ENCODE results near the gene SRP14. TPM values are rescaled to one million over a fixed set of nuclear protein-coding genes. Genes with fewer than 3 reads are reported as not detected.
"Not testable (repeated sequence)": the region's sequence is repeated elsewhere in the genome, so short reads cannot be mapped to it uniquely, and the experiment has no call there.

The SRP14 gene
- polyA plus RNA-seq, 2 of the 4 experiments (the other 2 are of a cell fraction): 306 to 374 TPM

DNA sequence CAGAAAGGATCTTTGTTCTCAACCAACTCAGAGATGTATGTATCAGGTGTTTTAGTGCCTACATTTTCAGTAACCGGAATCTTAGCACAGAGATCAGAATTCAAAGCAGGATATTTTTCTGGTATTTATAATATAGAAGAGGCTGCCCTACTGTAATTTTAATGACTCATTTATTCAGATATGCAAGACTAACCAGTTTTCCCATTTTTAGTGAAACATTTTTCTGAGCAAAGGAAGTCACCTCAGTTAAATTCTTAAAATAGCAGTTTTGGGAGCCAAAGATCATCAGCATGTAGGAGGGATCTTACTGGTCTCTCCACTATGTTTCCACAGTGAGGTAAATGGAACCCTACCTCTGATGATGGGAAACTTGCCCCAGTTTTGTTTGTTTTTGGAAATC lies 42.0 kb downstream of the SRP14 start:
- no peak overlapping the region for H3K27ac ChIP-seq
- 89% methylated on average over 1 of the region's 1 CpG for WGBS (ENCODE audit: missing lambda C conversion rate)
- no peak overlapping the region for H3K4me3 ChIP-seq
- no peak for DNase-seq (ENCODE audit: low read depth in 1 of 2, low spot score in 1 of 2)
- no peaks in the 10 kb centered on the region for H3K9me3 ChIP-seq
- TF ChIP-seq TFCP2L1 (CRISPR knock-in tag; IDR thresholded peaks at IDR 0.05): no peak
- TF ChIP-seq FOSB (CRISPR knock-in tag; IDR thresholded peaks at IDR 0.05): no peak
- no peak for TF ChIP-seq MAZ (IDR thresholded peaks at IDR 0.05; ENCODE audit: borderline replicate concordance, low read depth, low read length)
- TF ChIP-seq SMC3 (IDR thresholded peaks at IDR 0.05): no peak
- TF ChIP-seq GATA3 (IDR thresholded peaks at IDR 0.05; ENCODE audit: borderline replicate concordance): no peak
- no peak for TF ChIP-seq NFE2L2 (conservative IDR thresholded peaks at IDR 0.05; ENCODE audit: low read length)
- no peak for TF ChIP-seq HDAC2 (IDR thresholded peaks at IDR 0.05)
- no peak for TF ChIP-seq HOXA7 (CRISPR knock-in tag; IDR thresholded peaks at IDR 0.05)
- no peak for TF ChIP-seq FOSL2 (IDR thresholded peaks at IDR 0.05)
- TF ChIP-seq FOSL2 (CRISPR knock-in tag; IDR thresholded peaks at IDR 0.05): no peak
- no peak for TF ChIP-seq NPAS2 (CRISPR knock-in tag; IDR thresholded peaks at IDR 0.05; ENCODE audit: borderline replicate concordance)
- TF ChIP-seq JUNB (IDR thresholded peaks at IDR 0.05): no peak
- no peak for TF ChIP-seq CHD4 (IDR thresholded peaks at IDR 0.05; ENCODE audit: borderline replicate concordance)
- TF ChIP-seq, protein P1, sequence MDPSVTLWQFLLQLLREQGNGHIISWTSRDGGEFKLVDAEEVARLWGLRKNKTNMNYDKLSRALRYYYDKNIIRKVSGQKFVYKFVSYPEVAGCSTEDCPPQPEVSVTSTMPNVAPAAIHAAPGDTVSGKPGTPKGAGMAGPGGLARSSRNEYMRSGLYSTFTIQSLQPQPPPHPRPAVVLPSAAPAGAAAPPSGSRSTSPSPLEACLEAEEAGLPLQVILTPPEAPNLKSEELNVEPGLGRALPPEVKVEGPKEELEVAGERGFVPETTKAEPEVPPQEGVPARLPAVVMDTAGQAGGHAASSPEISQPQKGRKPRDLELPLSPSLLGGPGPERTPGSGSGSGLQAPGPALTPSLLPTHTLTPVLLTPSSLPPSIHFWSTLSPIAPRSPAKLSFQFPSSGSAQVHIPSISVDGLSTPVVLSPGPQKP (IDR thresholded peaks at IDR 0.05; ENCODE audit: low read depth, low read length): no peak
- TF ChIP-seq MAFK (IDR thresholded peaks at IDR 0.05; ENCODE audit: partially characterized antibody): no peak
- TF ChIP-seq, protein P2, sequence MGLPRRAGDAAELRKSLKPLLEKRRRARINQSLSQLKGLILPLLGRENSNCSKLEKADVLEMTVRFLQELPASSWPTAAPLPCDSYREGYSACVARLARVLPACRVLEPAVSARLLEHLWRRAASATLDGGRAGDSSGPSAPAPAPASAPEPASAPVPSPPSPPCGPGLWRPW (IDR thresholded peaks at IDR 0.05): no peak
- no peak for TF ChIP-seq ZFP36 (IDR thresholded peaks at IDR 0.05; ENCODE audit: borderline replicate concordance, partially characterized antibody)
- no peak for TF ChIP-seq PHF8 (IDR thresholded peaks at IDR 0.05; ENCODE audit: borderline replicate concordance, low read depth)
- no peak overlapping the region for H3K4me2 ChIP-seq
- ATAC-seq: no peak
- peaks cover 8% of the 10 kb centered on the region for H3K4me1 ChIP-seq
- ChIA-PET CTCF (no interaction called here), POLR2A (no interaction called here)
- no peak for FAIRE-seq

DNA sequence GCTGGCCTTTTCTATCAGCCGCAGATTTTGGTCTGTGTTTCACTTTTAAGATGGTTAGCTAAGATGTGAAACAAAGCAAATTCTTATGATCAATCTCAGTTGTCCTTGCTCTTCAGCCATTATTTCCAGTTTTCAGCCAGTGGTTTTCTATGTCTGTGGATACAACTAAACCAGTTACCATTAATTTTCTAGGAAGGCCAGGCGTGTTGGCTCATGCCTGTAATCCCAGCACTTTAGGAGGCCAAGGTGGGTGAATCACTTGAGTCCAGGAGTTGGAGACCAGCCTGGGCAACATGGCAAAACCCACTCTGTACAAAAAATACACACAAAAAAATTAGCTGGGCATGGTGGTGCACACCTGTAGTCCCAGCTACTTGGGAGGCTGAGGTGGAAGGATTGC lies 42.8 kb downstream of the SRP14 start:
- 98% methylated on average over 2 of the region's 2 CpGs for WGBS (ENCODE audit: missing lambda C conversion rate)
- H3K9me3 ChIP-seq; DNase-seq (ENCODE audit: low read depth in 1 of 2, low spot score in 1 of 2); ATAC-seq; CTCF ChIA-PET; FAIRE-seq; H3K4me2 ChIP-seq; H3K4me3 ChIP-seq; POLR2A ChIA-PET; H3K4me1 ChIP-seq; H3K27ac ChIP-seq: not testable (repeated sequence)

DNA sequence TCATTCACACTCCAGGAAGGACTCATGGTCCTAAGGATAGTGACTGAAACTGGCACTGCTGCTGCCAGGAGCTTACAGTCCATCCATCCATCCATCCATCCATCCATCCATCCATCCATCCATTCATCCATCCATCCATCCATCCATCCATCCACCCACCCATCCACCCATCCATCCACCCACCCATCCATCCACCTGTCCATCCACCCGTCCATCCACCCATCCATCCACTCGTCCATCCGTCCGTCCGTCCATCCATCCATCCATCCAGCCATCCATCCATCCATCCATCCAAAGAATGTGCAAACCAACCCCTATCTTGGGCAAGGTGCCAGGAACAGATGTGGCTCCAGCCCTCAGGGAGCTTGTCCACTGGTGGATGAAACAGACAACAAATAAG lies 46.0 kb downstream of the SRP14 start:
- H3K27ac ChIP-seq; H3K4me1 ChIP-seq; H3K4me3 ChIP-seq; POLR2A ChIA-PET; ATAC-seq; FAIRE-seq; DNase-seq (ENCODE audit: low read depth in 1 of 2, low spot score in 1 of 2); H3K4me2 ChIP-seq; H3K9me3 ChIP-seq; CTCF ChIA-PET: not testable (repeated sequence)
- 96% methylated on average over 5 of the region's 5 CpGs for WGBS (ENCODE audit: missing lambda C conversion rate)

DNA sequence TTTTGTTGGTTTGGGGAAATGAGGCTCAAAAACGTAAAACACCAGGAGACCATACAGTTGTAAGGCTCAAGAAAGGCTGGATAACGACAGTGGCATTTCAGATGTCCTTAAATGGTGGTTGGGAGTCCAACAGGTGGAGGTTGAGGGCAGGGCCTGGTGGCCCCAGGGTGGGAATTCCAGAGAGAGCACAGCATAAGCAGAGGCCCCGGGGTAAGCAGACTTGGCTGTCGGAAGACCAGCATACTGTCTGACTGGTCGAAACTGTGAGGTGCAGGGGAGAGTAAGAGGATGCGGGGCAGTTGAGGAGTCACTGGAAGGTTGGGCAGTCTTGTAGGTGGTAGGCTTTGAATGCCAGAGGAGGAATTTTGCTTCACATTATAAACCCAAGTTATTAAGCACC lies 48.3 kb downstream of the SRP14 start:
- ATAC-seq (no peak), DNase-seq (ENCODE audit: low read depth in 1 of 2, low spot score in 1 of 2) (no peak), FAIRE-seq (no peak)
- H3K27ac ChIP-seq: no peak overlapping the region
- WGBS (ENCODE audit: missing lambda C conversion rate): 95% methylated on average over 6 of the region's 6 CpGs
- no peaks in the 10 kb centered on the region for H3K9me3 ChIP-seq
- CTCF ChIA-PET: no interaction called here
- H3K4me1 ChIP-seq: no peaks in the 10 kb centered on the region
- H3K4me2 ChIP-seq: no peak overlapping the region
- no peak overlapping the region for H3K4me3 ChIP-seq
- no peak for TF ChIP-seq MYC (IDR thresholded peaks at IDR 0.05; ENCODE audit: borderline replicate concordance, low read length)
- POLR2A ChIA-PET: no interaction called here

DNA sequence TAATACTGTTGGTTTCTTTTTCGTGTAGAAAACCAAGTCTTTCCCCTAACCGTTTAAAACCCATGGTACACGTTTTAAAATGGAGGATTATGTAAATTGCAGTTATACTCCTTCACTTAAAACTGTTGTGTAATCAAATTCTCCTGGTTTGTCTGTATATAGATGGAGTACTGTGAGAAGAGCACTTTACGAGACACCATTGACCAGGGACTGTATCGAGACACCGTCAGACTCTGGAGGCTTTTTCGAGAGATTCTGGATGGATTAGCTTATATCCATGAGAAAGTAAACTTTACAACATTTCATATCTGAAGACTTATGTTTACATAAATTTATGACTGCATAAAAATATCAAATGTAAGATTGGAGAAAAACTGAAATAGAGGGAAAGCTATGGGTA lies 51.2 kb downstream of the SRP14 start:
- Histone ChIP-seq H3K4me3 (no peak overlapping the region), H3K4me1 (no peaks in the 10 kb centered on the region), H3K4me2 (no peak overlapping the region), H3K9me3 (no peaks in the 10 kb centered on the region), H3K27ac (no peak overlapping the region)
- CTCF ChIA-PET: no interaction called here
- TF ChIP-seq FOSL2 (IDR thresholded peaks at IDR 0.05) (no peak), FOSL2 (CRISPR knock-in tag; IDR thresholded peaks at IDR 0.05) (no peak), SMC3 (IDR thresholded peaks at IDR 0.05) (no peak)
- TF ChIP-seq, protein P3, sequence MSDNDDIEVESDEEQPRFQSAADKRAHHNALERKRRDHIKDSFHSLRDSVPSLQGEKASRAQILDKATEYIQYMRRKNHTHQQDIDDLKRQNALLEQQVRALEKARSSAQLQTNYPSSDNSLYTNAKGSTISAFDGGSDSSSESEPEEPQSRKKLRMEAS (IDR thresholded peaks at IDR 0.05): no peak
- TF ChIP-seq, protein P4, sequence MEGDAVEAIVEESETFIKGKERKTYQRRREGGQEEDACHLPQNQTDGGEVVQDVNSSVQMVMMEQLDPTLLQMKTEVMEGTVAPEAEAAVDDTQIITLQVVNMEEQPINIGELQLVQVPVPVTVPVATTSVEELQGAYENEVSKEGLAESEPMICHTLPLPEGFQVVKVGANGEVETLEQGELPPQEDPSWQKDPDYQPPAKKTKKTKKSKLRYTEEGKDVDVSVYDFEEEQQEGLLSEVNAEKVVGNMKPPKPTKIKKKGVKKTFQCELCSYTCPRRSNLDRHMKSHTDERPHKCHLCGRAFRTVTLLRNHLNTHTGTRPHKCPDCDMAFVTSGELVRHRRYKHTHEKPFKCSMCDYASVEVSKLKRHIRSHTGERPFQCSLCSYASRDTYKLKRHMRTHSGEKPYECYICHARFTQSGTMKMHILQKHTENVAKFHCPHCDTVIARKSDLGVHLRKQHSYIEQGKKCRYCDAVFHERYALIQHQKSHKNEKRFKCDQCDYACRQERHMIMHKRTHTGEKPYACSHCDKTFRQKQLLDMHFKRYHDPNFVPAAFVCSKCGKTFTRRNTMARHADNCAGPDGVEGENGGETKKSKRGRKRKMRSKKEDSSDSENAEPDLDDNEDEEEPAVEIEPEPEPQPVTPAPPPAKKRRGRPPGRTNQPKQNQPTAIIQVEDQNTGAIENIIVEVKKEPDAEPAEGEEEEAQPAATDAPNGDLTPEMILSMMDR (IDR thresholded peaks at IDR 0.05): no peak
- TF ChIP-seq, protein P5, sequence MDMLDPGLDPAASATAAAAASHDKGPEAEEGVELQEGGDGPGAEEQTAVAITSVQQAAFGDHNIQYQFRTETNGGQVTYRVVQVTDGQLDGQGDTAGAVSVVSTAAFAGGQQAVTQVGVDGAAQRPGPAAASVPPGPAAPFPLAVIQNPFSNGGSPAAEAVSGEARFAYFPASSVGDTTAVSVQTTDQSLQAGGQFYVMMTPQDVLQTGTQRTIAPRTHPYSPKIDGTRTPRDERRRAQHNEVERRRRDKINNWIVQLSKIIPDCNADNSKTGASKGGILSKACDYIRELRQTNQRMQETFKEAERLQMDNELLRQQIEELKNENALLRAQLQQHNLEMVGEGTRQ (IDR thresholded peaks at IDR 0.05): no peak
- no peak for ATAC-seq
- WGBS (ENCODE audit: missing lambda C conversion rate): 82% methylated on average over 7 of the region's 7 CpGs
- no peak for FAIRE-seq
- DNase-seq (ENCODE audit: low read depth in 1 of 2, low spot score in 1 of 2): no peak
- POLR2A ChIA-PET: no interaction called here

Measured in A549 (cell line).